ENCODE results near the gene C3orf49. TPM values are rescaled to one million over a fixed set of nuclear protein-coding genes. Genes with fewer than 3 reads are reported as not detected.

The C3orf49 gene
- total and polyA plus RNA-seq, 2 of the 13 experiments (the other 11 are each of a cell fraction or from before 2014, with no cell fraction given): not detected

GRCh38 chr3:63857311-63857710 lies 38.2 kb downstream of the C3orf49 start:
- ChIA-PET POLR2A (no interaction called here), CTCF (ENCODE audit: low intra/inter-chr PET ratio, low total read pairs) (no interaction called here)
- ATAC-seq (no peak), DNase-seq (ENCODE audit: low spot score) (no peak), FAIRE-seq (no peak)
- no peaks in the 10 kb centered on the region for H3K27me3 ChIP-seq (ENCODE audit: control insufficient read depth in 1 of 2, insufficient read depth in 2 of 2, low read length in 2 of 2)
- H2AFZ ChIP-seq (ENCODE audit: low read length): no peak overlapping the region
- no peaks in the 10 kb centered on the region for H3K9me3 ChIP-seq (ENCODE audit: low read length)
- H4K20me1 ChIP-seq (ENCODE audit: insufficient read depth, low read length): no peaks in the 10 kb centered on the region
- H3K79me2 ChIP-seq (ENCODE audit: insufficient read depth, low read length): peaks cover 19% of the 10 kb centered on the region
- H3K9ac ChIP-seq (ENCODE audit: insufficient read depth, low read depth, low read length): no peak overlapping the region
- no peak overlapping the region for H3K4me2 ChIP-seq (ENCODE audit: low read depth, low read length)
- in situ Hi-C loops (cut with HindIII; ENCODE audit: extremely low pct_ligation_motif_present, low pct_unique_long_range_greater_than_20kb) (no loop called here), intact Hi-C loops (cut with micrococcal nuclease; ENCODE audit: unreplicated experiment) (no loop called here)
- no peak overlapping the region for H3K4me3 ChIP-seq (replicated peaks in 1 of 3; ENCODE audit: insufficient read depth in 1 of 3, low read depth in 2 of 3, low read length in 3 of 3)
- no peak overlapping the region for H3K27ac ChIP-seq (ENCODE audit: extremely low read length, insufficient read depth, low read length)
- TF ChIP-seq CBX5 (CRISPR knock-in tag; IDR thresholded peaks at IDR 0.05; ENCODE audit: borderline replicate concordance) (no peak), MTF1 (CRISPR knock-in tag; IDR thresholded peaks at IDR 0.05) (no peak), ZNF138 (CRISPR knock-in tag; IDR thresholded peaks at IDR 0.05; ENCODE audit: low read depth) (no peak), ZBTB14 (CRISPR knock-in tag; IDR thresholded peaks at IDR 0.05) (no peak), YEATS2 (CRISPR knock-in tag; IDR thresholded peaks at IDR 0.05; ENCODE audit: borderline replicate concordance) (no peak), ZNF142 (CRISPR knock-in tag; IDR thresholded peaks at IDR 0.05) (no peak), ZNF687 (CRISPR knock-in tag; IDR thresholded peaks at IDR 0.05) (no peak), KLF12 (CRISPR knock-in tag; IDR thresholded peaks at IDR 0.05; ENCODE audit: borderline replicate concordance) (no peak)
- no peaks in the 10 kb centered on the region; a peak in 1 of 5 replicates for H3K36me3 ChIP-seq (replicated peaks in 1 of 2; ENCODE audit: control insufficient read depth in 1 of 2, insufficient read depth in 2 of 2, low read length in 2 of 2)
- peaks cover 25% of the 10 kb centered on the region for H3K4me1 ChIP-seq (ENCODE audit: insufficient read depth, low read length)
- WGBS (ENCODE audit: low lambda C conversion rate): 99% methylated on average over 2 of the region's 2 CpGs
- no TSS peak for BruUV-seq (replicated peaks)

Data from HepG2 (cell line).